PC-9 (cell line): ENCODE data around the gene RASAL2. TPM values are rescaled to one million over a fixed set of nuclear protein-coding genes. Genes with fewer than 3 reads are reported as not detected.

Source experiments
- BruUV-seq: library from RNA; stranded (reverse); fragments of 400-500 nt; replicated peaks from 2 replicates; lab custom pipeline; 2021; lab: Mats Ljungman, UMichigan
- CTCF ChIA-PET: fragments of 300-600 bp; sonication (Branson Sonifier 250); formaldehyde crosslinking; loops from one replicate; lab custom pipeline; 2022; ENCODE audit warnings: antibody characterized with exemption; lab: Charles Lee
- POLR2A ChIA-PET: fragments of 300-600 bp; sonication (Branson Sonifier 250); formaldehyde crosslinking; loops from one replicate; lab custom pipeline; 2022; ENCODE audit warnings: antibody characterized with exemption; ENCODE audit not compliant: unreplicated experiment; lab: Charles Lee
- DNase-seq, 2 experiments: peaks; one replicate each; pipeline versions ENCODE4 v3.0.0 to v3.0.0-alpha.2; 2015 to 2022; ENCODE audit warnings: mixed read lengths in 1 of 2
- H2AFZ ChIP-seq: fragments of 200-600 bp; sonication (generic); 2 replicates; pipeline ENCODE4 v1.8.1; 2017; ENCODE audit warnings: antibody characterized with exemption
- H3F3A ChIP-seq: fragments of 200-600 bp; sonication (generic); 2 replicates; pipeline ENCODE4 v1.8.1; 2017; ENCODE audit warnings: antibody characterized with exemption, mild to moderate bottlenecking, low read depth; ENCODE audit not compliant: insufficient read depth
- H3K27ac ChIP-seq: fragments of 200-600 bp; sonication (generic); 2 replicates; pipeline ENCODE4 v1.6.1; 2016; ENCODE audit warnings: mixed run types
- H3K27me3 ChIP-seq: fragments of 200-600 bp; sonication (generic); 2 replicates; pipeline ENCODE4 v1.6.1; 2016; ENCODE audit warnings: low read depth, mixed run types; ENCODE audit not compliant: insufficient read depth
- H3K36me3 ChIP-seq: fragments of 200-600 bp; sonication (generic); 2 replicates; pipeline ENCODE4 v1.6.1; 2016; ENCODE audit warnings: low read depth, mixed run types
- H3K4me1 ChIP-seq: fragments of 200-600 bp; sonication (generic); replicated peaks from 2 replicates; pipeline ENCODE4 v1.6.1; 2016; ENCODE audit warnings: mixed run types; ENCODE audit not compliant: insufficient read depth
- H3K4me2 ChIP-seq: fragments of 200-600 bp; sonication (generic); 2 replicates; pipeline ENCODE4 v1.6.1; 2017; ENCODE audit warnings: mixed run types
- H3K4me3 ChIP-seq: fragments of 200-600 bp; sonication (generic); 2 replicates; pipeline ENCODE4 v1.6.1; 2016; ENCODE audit warnings: mixed run types
- H3K79me2 ChIP-seq: fragments of 200-600 bp; sonication (generic); 2 replicates; pipeline ENCODE4 v1.6.1; 2017; ENCODE audit warnings: low read depth, mixed run types
- H3K9me2 ChIP-seq: fragments of 200-600 bp; sonication (generic); 2 replicates; pipeline ENCODE4 v1.8.1; 2017; ENCODE audit warnings: mild to moderate bottlenecking; ENCODE audit not compliant: insufficient read depth
- H3K9me3 ChIP-seq: fragments of 200-600 bp; sonication (generic); 2 replicates; pipeline ENCODE4 v1.8.1; 2016; ENCODE audit warnings: low read depth; ENCODE audit not compliant: insufficient read depth
- H4K20me1 ChIP-seq: fragments of 200-600 bp; sonication (generic); 2 replicates; pipeline ENCODE4 v1.8.1; 2017; ENCODE audit not compliant: insufficient read depth
- CTCF ChIP-seq: fragments of 200-600 bp; sonication (generic); conservative IDR thresholded peaks from 2 replicates; pipeline ENCODE4 v1.6.1; 2017; ENCODE audit warnings: mixed run types, antibody characterized with exemption, mild to moderate bottlenecking, moderate library complexity
- EZH2 ChIP-seq: fragments of 200-600 bp; sonication (generic); IDR thresholded peaks from 2 replicates; pipeline ENCODE4 v1.8.0; 2017; ENCODE audit warnings: antibody characterized with exemption, low read depth
- intact Hi-C: fragments of 100-400 bp; cut with micrococcal nuclease; formaldehyde crosslinking; loops from one replicate; pipeline ENCODE4 v1.10.0; 2022; ENCODE audit not compliant: unreplicated experiment
- total RNA-seq: library from RNA; stranded (reverse); gene quantifications from 2 replicates; pipeline ENCODE4 v1.2.3, GENCODE V29; 2021

Gene RASAL2
- total RNA-seq, 1 experiment from 2014 or later = 54.1 TPM

GRCh38 chr1:178452013-178452412 is 358.1 kb downstream of the RASAL2 start:
- POLR2A ChIA-PET = interaction anchor here (0.6 kb wide), 1 partner anchor 142 kb away, joined by 3 read pairs; no protein-coding TSS in a partner anchor
- intact Hi-C loops = loop anchor here (5.0 kb wide), 1 partner anchor 140 kb away; no protein-coding TSS in a partner anchor
- CTCF ChIA-PET = no interaction called here

GRCh38 chr1:178456472-178456871 is 362.6 kb downstream of the RASAL2 start:
- TF ChIP-seq CTCF = no peak
- Histone ChIP-seq H3K36me3 (peaks cover 21% of the 10 kb centered on the region), H3K9me2 (no peaks in the 10 kb centered on the region), H3F3A (no peaks in the 10 kb centered on the region; the same call in 1 of the 2 replicates), H3K4me1 (peaks cover 2% of the 10 kb centered on the region; the same call in 1 of the 2 replicates), H3K9me3 (no peaks in the 10 kb centered on the region), H3K79me2 (no peaks in the 10 kb centered on the region), H2AFZ (no peak overlapping the region), H3K27me3 (no peaks in the 10 kb centered on the region), H4K20me1 (no peaks in the 10 kb centered on the region), H3K4me2 (no peak overlapping the region), H3K27ac (no peak overlapping the region), H3K4me3 (no peak overlapping the region)
- intact Hi-C loops = no loop called here
- POLR2A ChIA-PET = no interaction called here
- DNase-seq = no peak
- CTCF ChIA-PET = no interaction called here
- no TSS peak for BruUV-seq

More at GRCh38 chr1:178452013-178452412, 358.1 kb downstream of the RASAL2 start:
- Histone ChIP-seq H3K4me3 (no peak overlapping the region), H4K20me1 (no peaks in the 10 kb centered on the region), H3K4me1 (peaks cover 10% of the 10 kb centered on the region; the same call in 1 of the 2 replicates), H3K9me3 (no peaks in the 10 kb centered on the region), H2AFZ (no peak overlapping the region), H3K36me3 (peaks cover 21% of the 10 kb centered on the region), H3K27ac (no peak overlapping the region), H3F3A (peaks cover 6% of the 10 kb centered on the region; the same call in 1 of the 2 replicates), H3K4me2 (no peak overlapping the region), H3K9me2 (no peaks in the 10 kb centered on the region; the same call in 1 of the 2 replicates), H3K27me3 (no peaks in the 10 kb centered on the region), H3K79me2 (no peaks in the 10 kb centered on the region)
- no peak for DNase-seq
- no TSS peak for BruUV-seq
- no peak for TF ChIP-seq EZH2
- no peak for TF ChIP-seq CTCF

- H3K27ac ChIP-seq = no peak overlapping the region
- H3K4me3 ChIP-seq = no peak overlapping the region
- CTCF ChIA-PET = no interaction called here
- H3K4me1 ChIP-seq = no peaks in the 10 kb centered on the region
- peaks cover 11% of the 10 kb centered on the region for H3K36me3 ChIP-seq
- POLR2A ChIA-PET = no interaction called here
- intact Hi-C loops = no loop called here
- no peaks in the 10 kb centered on the region for H3K79me2 ChIP-seq
- H3K9me3 ChIP-seq = no peaks in the 10 kb centered on the region
- TF ChIP-seq CTCF (no peak), EZH2 (no peak)
- H3K4me2 ChIP-seq = no peak overlapping the region
- no peak for DNase-seq
- no peaks in the 10 kb centered on the region; the same call in 1 of the 2 replicates for H3F3A ChIP-seq
- H2AFZ ChIP-seq = no peak overlapping the region
- H4K20me1 ChIP-seq = no peaks in the 10 kb centered on the region
- no TSS peak for BruUV-seq
- H3K27me3 ChIP-seq = no peaks in the 10 kb centered on the region
- H3K9me2 ChIP-seq = no peaks in the 10 kb centered on the region
Measured at GRCh38 chr1:178457651-178458050, 363.7 kb downstream of the RASAL2 start.
